NCI-H345 treated with DMSO at 0.1 percent for 48 hours (cell line): ENCODE data around the gene ZNF488.
"Not testable (repeated sequence)": the region's sequence is repeated elsewhere in the genome, so short reads cannot be mapped to it uniquely, and the experiment has no call there.

Experiments
- DNase-seq: peaks from one replicate; lab custom pipeline; 2025; ENCODE audit not compliant: unreplicated experiment; lab: John Stamatoyannopoulos, UW

Gene ZNF488

GRCh38 chr10:47410271-47410670 is 26.2 kb upstream of the ZNF488 start:
- DNase-seq = no peak

- DNase-seq = no peak
Measured at GRCh38 chr10:47409866-47410256, 25.8 kb upstream of the ZNF488 start.

GRCh38 chr10:47409171-47409865 is 25.2 kb upstream of the ZNF488 start:
- DNase-seq = no peak

- DNase-seq = no peak
Measured at GRCh38 chr10:47408606-47409005, 24.5 kb upstream of the ZNF488 start.

- no peak for DNase-seq
Measured at GRCh38 chr10:47406870-47407691, 23.0 kb upstream of the ZNF488 start.

GRCh38 chr10:47406548-47406869 is 22.4 kb upstream of the ZNF488 start:
- DNase-seq = no peak

- DNase-seq = no peak
Measured at GRCh38 chr10:47405857-47406547, 21.9 kb upstream of the ZNF488 start.

GRCh38 chr10:47404937-47405336 is 20.8 kb upstream of the ZNF488 start:
- no peak for DNase-seq

GRCh38 chr10:47404446-47404845 is 20.4 kb upstream of the ZNF488 start:
- no peak for DNase-seq

GRCh38 chr10:47403446-47404318 is 19.6 kb upstream of the ZNF488 start:
- DNase-seq = no peak

- DNase-seq = no peak
Measured at GRCh38 chr10:47402641-47403301, 18.7 kb upstream of the ZNF488 start.

- no peak for DNase-seq
Measured at GRCh38 chr10:47401874-47402640, 18.0 kb upstream of the ZNF488 start.

GRCh38 chr10:47401210-47401609 is 17.1 kb upstream of the ZNF488 start:
- no peak for DNase-seq

GRCh38 chr10:47400786-47401185 is 16.7 kb upstream of the ZNF488 start:
- no peak for DNase-seq

GRCh38 chr10:47400251-47400650 is 16.2 kb upstream of the ZNF488 start:
- DNase-seq = no peak

- no peak for DNase-seq
Measured at GRCh38 chr10:47397256-47397655, 13.2 kb upstream of the ZNF488 start.

- DNase-seq = no peak
Measured at GRCh38 chr10:47396311-47396717, 12.2 kb upstream of the ZNF488 start.

- no peak for DNase-seq
Measured at GRCh38 chr10:47389619-47390018, 5.5 kb upstream of the ZNF488 start.

- DNase-seq = no peak
Measured at GRCh38 chr10:47388879-47389278, 4.8 kb upstream of the ZNF488 start.

- not testable (repeated sequence) for DNase-seq
Measured at GRCh38 chr10:47386104-47386503, 2.0 kb upstream of the ZNF488 start.
